Measurements from ENCODE around the gene CFAP45. TPM values are rescaled to one million over a fixed set of nuclear protein-coding genes. Genes with fewer than 3 reads are reported as not detected.

The CFAP45 gene
- total and polyA plus RNA-seq, 2 experiments from 2014 or later = 0.36 TPM; not detected in 1

- no peaks in the 10 kb centered on the region for H3F3A ChIP-seq (replicated peaks; ENCODE audit: low read depth)
- H3K36me3 Mint-ChIP-seq (ENCODE audit: low read depth) = peaks cover 17% of the 10 kb centered on the region
- no peaks in the 10 kb centered on the region for H3K27me3 ChIP-seq (ENCODE audit: insufficient read depth)
- H3K9me3 Mint-ChIP-seq = no peaks in the 10 kb centered on the region
- H4K20me1 ChIP-seq (replicated peaks; ENCODE audit: insufficient read depth) = 0 out of 2 replicates have a peak, but pooled peaks cover 4% of the 10 kb centered on the region
- peak overlapping the region; percentile 66 for H3K4me3 ChIP-seq
- H3K4me3 Mint-ChIP-seq = peak overlapping the region; percentile 87
- peak overlapping the region; percentile 88 for H3K27ac Mint-ChIP-seq
- H3K4me1 Mint-ChIP-seq = peaks cover 42% of the 10 kb centered on the region
- ATAC-seq (peak; percentile 7), DNase-seq (ENCODE audit: low spot score) (peak; percentile 65)
- peaks cover 18% of the 10 kb centered on the region for H3K4me1 ChIP-seq (ENCODE audit: insufficient read depth)
- TF ChIP-seq CREB1 (CRISPR knock-in tag; IDR thresholded peaks at IDR 0.05; ENCODE audit: low read depth) = no peak
- no peak for TF ChIP-seq CTCF (conservative IDR thresholded peaks at IDR 0.05; ENCODE audit: low read depth in 2 of 2)
- no peak for TF ChIP-seq NANOG (IDR thresholded peaks at IDR 0.05; ENCODE audit: borderline replicate concordance)
- TF ChIP-seq EZH2 (IDR thresholded peaks at IDR 0.05; ENCODE audit: low read depth, unreplicated experiment) = no peak
- no peak for TF ChIP-seq POLR2AphosphoS5 (IDR thresholded peaks at IDR 0.05; ENCODE audit: low read depth)
- TF ChIP-seq ZNF114 (CRISPR knock-in tag; IDR thresholded peaks at IDR 0.05) = no peak
- TF ChIP-seq, protein P1, sequence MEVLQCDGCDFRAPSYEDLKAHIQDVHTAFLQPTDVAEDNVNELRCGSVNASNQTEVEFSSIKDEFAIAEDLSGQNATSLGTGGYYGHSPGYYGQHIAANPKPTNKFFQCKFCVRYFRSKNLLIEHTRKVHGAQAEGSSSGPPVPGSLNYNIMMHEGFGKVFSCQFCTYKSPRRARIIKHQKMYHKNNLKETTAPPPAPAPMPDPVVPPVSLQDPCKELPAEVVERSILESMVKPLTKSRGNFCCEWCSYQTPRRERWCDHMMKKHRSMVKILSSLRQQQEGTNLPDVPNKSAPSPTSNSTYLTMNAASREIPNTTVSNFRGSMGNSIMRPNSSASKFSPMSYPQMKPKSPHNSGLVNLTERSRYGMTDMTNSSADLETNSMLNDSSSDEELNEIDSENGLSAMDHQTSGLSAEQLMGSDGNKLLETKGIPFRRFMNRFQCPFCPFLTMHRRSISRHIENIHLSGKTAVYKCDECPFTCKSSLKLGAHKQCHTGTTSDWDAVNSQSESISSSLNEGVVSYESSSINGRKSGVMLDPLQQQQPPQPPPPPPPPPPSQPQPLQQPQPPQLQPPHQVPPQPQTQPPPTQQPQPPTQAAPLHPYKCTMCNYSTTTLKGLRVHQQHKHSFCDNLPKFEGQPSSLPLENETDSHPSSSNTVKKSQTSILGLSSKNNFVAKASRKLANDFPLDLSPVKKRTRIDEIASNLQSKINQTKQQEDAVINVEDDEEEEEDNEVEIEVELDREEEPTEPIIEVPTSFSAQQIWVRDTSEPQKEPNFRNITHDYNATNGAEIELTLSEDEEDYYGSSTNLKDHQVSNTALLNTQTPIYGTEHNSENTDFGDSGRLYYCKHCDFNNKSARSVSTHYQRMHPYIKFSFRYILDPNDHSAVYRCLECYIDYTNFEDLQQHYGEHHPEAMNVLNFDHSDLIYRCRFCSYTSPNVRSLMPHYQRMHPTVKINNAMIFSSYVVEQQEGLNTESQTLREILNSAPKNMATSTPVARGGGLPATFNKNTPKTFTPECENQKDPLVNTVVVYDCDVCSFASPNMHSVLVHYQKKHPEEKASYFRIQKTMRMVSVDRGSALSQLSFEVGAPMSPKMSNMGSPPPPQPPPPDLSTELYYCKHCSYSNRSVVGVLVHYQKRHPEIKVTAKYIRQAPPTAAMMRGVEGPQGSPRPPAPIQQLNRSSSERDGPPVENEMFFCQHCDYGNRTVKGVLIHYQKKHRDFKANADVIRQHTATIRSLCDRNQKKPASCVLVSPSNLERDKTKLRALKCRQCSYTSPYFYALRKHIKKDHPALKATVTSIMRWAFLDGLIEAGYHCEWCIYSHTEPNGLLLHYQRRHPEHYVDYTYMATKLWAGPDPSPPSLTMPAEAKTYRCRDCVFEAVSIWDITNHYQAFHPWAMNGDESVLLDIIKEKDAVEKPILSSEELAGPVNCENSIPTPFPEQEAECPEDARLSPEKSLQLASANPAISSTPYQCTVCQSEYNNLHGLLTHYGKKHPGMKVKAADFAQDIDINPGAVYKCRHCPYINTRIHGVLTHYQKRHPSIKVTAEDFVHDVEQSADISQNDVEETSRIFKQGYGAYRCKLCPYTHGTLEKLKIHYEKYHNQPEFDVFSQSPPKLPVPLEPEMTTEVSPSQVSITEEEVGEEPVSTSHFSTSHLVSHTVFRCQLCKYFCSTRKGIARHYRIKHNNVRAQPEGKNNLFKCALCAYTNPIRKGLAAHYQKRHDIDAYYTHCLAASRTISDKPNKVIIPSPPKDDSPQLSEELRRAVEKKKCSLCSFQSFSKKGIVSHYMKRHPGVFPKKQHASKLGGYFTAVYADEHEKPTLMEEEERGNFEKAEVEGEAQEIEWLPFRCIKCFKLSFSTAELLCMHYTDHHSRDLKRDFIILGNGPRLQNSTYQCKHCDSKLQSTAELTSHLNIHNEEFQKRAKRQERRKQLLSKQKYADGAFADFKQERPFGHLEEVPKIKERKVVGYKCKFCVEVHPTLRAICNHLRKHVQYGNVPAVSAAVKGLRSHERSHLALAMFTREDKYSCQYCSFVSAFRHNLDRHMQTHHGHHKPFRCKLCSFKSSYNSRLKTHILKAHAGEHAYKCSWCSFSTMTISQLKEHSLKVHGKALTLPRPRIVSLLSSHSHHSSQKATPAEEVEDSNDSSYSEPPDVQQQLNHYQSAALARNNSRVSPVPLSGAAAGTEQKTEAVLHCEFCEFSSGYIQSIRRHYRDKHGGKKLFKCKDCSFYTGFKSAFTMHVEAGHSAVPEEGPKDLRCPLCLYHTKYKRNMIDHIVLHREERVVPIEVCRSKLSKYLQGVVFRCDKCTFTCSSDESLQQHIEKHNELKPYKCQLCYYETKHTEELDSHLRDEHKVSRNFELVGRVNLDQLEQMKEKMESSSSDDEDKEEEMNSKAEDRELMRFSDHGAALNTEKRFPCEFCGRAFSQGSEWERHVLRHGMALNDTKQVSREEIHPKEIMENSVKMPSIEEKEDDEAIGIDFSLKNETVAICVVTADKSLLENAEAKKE (CRISPR knock-in tag; IDR thresholded peaks at IDR 0.05) = no peak
- TF ChIP-seq, protein P2, sequence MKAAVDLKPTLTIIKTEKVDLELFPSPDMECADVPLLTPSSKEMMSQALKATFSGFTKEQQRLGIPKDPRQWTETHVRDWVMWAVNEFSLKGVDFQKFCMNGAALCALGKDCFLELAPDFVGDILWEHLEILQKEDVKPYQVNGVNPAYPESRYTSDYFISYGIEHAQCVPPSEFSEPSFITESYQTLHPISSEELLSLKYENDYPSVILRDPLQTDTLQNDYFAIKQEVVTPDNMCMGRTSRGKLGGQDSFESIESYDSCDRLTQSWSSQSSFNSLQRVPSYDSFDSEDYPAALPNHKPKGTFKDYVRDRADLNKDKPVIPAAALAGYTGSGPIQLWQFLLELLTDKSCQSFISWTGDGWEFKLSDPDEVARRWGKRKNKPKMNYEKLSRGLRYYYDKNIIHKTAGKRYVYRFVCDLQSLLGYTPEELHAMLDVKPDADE (IDR thresholded peaks at IDR 0.05) = no peak
- no peak for TF ChIP-seq EZH2phosphoT487 (IDR thresholded peaks at IDR 0.05; ENCODE audit: unreplicated experiment)
- no peak for TF ChIP-seq STAT1 (IDR thresholded peaks at IDR 0.05; ENCODE audit: unreplicated experiment)
- no peak for TF ChIP-seq ZNF331 (CRISPR knock-in tag; IDR thresholded peaks at IDR 0.05; ENCODE audit: low read depth)
- no peak for TF ChIP-seq JUNB (IDR thresholded peaks at IDR 0.05; ENCODE audit: unreplicated experiment)
- TF ChIP-seq REST (IDR thresholded peaks at IDR 0.05; ENCODE audit: unreplicated experiment) = no peak
- peak overlapping the region; percentile 36; the same call in 1 of the 2 replicates for H3K27ac ChIP-seq (ENCODE audit: low read depth)
- H3K4me2 ChIP-seq = peak overlapping the region; percentile 81
- H3K9me2 ChIP-seq (ENCODE audit: insufficient read depth) = peaks cover 10% of the 10 kb centered on the region
- H3K27me3 Mint-ChIP-seq (ENCODE audit: insufficient read depth, low read depth, poor library complexity) = peaks cover 14% of the 10 kb centered on the region
- no peaks in the 10 kb centered on the region for H3K36me3 ChIP-seq (ENCODE audit: insufficient read depth)
- H3K79me2 ChIP-seq (replicated peaks; ENCODE audit: insufficient read depth) = peaks cover 17% of the 10 kb centered on the region; the same call in 1 of the 2 replicates
- H2AFZ ChIP-seq = peak overlapping the region; percentile 2; the same call in 1 of the 2 replicates
Measured at GRCh38 chr1:159944623-159945455, 44.9 kb upstream of the CFAP45 start.

Measured in GM23338 (cell line).